Globus pallidus (tissue), 1 donor: ENCODE data around the gene BCAS3.
"Not testable (repeated sequence)": the region's sequence is repeated elsewhere in the genome, so short reads cannot be mapped to it uniquely, and the experiment has no call there.

Experiments used
- DNase-seq: peaks from one replicate; pipeline ENCODE4 v3.0.0-alpha.2; 2015; ENCODE audit warnings: low spot score

Gene BCAS3

GRCh38 chr17:61338000-61338798, 660.5 kb downstream of the BCAS3 start:
- no peak for DNase-seq

GRCh38 chr17:61338874-61339478, 661.3 kb downstream of the BCAS3 start:
- DNase-seq, result no peak

- DNase-seq, result no peak
Observed at GRCh38 chr17:61340431-61341209, 663.0 kb downstream of the BCAS3 start.

- DNase-seq, result no peak
Observed at GRCh38 chr17:61343576-61343975, 665.9 kb downstream of the BCAS3 start.

GRCh38 chr17:61345061-61345460, 667.4 kb downstream of the BCAS3 start:
- no peak for DNase-seq

GRCh38 chr17:61345825-61346666, 668.4 kb downstream of the BCAS3 start:
- no peak for DNase-seq

GRCh38 chr17:61349350-61349749, 671.7 kb downstream of the BCAS3 start:
- DNase-seq, result no peak

- DNase-seq, result no peak
Observed at GRCh38 chr17:61351745-61352407, 674.2 kb downstream of the BCAS3 start.

GRCh38 chr17:61352408-61352770, 674.7 kb downstream of the BCAS3 start:
- DNase-seq, result no peak

- DNase-seq, result no peak
Observed at GRCh38 chr17:61352781-61353491, 675.3 kb downstream of the BCAS3 start.

- DNase-seq, result no peak
Observed at GRCh38 chr17:61353615-61354014, 676.0 kb downstream of the BCAS3 start.

GRCh38 chr17:61354895-61355874, 677.5 kb downstream of the BCAS3 start:
- no peak for DNase-seq

- DNase-seq, result not testable (repeated sequence)
Observed at GRCh38 chr17:61357061-61357460, 679.4 kb downstream of the BCAS3 start.

- not testable (repeated sequence) for DNase-seq
Observed at GRCh38 chr17:61359513-61359912, 681.9 kb downstream of the BCAS3 start.

GRCh38 chr17:61360318-61360943, 682.8 kb downstream of the BCAS3 start:
- DNase-seq, result no peak

- DNase-seq, result no peak
Observed at GRCh38 chr17:61361084-61361483, 683.4 kb downstream of the BCAS3 start.

- DNase-seq, result no peak
Observed at GRCh38 chr17:61362396-61362795, 684.7 kb downstream of the BCAS3 start.

GRCh38 chr17:61362852-61363600, 685.4 kb downstream of the BCAS3 start:
- DNase-seq, result no peak
